LHCN-M2 (cell line): ENCODE measurements around the gene TAP1. TPM values are rescaled to one million over a fixed set of nuclear protein-coding genes. Genes with fewer than 3 reads are reported as not detected.
"Not testable (repeated sequence)": the region's sequence is repeated elsewhere in the genome, so short reads cannot be mapped to it uniquely, and the experiment has no call there.

Experiments used
- DNase-seq: peaks from one replicate; pipeline ENCODE4 v3.0.0-alpha.2; 2012; ENCODE audit warnings: low read depth
- polyA plus RNA-seq: library from polyadenylated mRNA; unstranded; fragments of >200 nt; gene quantifications from one replicate; pipeline ENCODE4 v1.2.1, GENCODE V29; 2012; ENCODE audit warnings: missing spikeins
- total RNA-seq: library from RNA; depleted of rRNA; stranded (reverse); fragments of >200 nt; gene quantifications from 2 replicates; pipeline ENCODE4 v1.2.3, GENCODE V29; 2014; rRNA removed

Gene TAP1, protein sequence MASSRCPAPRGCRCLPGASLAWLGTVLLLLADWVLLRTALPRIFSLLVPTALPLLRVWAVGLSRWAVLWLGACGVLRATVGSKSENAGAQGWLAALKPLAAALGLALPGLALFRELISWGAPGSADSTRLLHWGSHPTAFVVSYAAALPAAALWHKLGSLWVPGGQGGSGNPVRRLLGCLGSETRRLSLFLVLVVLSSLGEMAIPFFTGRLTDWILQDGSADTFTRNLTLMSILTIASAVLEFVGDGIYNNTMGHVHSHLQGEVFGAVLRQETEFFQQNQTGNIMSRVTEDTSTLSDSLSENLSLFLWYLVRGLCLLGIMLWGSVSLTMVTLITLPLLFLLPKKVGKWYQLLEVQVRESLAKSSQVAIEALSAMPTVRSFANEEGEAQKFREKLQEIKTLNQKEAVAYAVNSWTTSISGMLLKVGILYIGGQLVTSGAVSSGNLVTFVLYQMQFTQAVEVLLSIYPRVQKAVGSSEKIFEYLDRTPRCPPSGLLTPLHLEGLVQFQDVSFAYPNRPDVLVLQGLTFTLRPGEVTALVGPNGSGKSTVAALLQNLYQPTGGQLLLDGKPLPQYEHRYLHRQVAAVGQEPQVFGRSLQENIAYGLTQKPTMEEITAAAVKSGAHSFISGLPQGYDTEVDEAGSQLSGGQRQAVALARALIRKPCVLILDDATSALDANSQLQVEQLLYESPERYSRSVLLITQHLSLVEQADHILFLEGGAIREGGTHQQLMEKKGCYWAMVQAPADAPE
- total RNA-seq = 50.1 and 56.2 TPM in 2 replicates
- 35.9 TPM for polyA plus RNA-seq

GRCh38 chr6:32853541-32854375, at the start of gene TAP1, which contains the start of gene PSMB9:
Gene TAP1, minus strand, starts transcription at chr6:32853704. Its CDS starts 68 bp downstream, at chr6:32853636.
Gene PSMB9, plus strand, starts transcription at chr6:32854192. Its CDS starts 38 bp downstream, at chr6:32854230.
- DNase-seq = peak; percentile 92

GRCh38 chr6:32895006-32895345, 41.5 kb upstream of the TAP1 start:
- no peak for DNase-seq

DNA sequence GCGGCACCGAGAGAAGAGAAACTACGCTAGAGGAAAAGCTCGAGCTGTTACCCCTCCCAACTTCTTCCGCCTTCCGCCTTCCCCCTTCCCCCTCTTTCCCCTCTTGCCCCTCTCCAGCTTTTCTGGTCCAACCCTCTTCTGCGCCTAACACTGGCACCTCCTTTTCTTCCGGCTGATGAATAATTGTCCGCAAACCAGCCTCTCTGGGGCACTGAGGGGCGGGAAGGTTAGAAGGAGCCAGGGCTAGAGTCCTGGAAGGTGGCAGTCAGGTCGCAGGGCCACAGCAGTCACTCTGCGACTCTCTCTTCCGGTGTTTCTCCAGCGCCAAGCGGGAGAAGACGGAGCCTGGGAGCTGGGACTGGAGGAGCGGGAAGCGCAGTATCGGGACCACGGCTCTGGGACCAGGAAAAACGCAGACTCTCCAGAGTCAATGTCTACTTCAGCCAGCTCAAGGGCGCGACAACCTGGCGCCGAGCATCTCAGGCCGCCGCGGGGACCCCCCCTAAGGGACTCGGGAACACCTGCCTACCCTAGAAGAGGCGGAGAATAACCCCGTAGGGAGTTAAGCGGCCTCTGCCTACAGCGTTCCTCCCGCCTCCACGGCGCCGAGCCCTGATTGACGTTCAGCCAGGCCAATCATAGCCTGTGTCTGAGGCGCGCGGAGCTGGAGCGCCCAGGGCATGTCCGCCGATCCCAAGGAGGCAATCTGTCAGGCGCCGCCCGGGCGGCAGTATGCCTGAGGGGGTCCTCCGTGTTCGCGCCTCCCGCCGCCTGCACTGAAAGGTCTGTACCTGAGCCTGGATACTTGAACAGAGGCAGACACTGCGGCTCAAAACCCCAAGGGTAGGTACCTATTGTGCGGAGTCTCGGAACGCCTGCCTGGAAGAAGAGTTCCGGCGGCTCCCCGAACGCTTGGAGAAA, 40.8 kb upstream of the TAP1 start:
- DNase-seq = peak; percentile 87

GRCh38 chr6:32890831-32891230, 37.3 kb upstream of the TAP1 start:
- DNase-seq = no peak

DNA sequence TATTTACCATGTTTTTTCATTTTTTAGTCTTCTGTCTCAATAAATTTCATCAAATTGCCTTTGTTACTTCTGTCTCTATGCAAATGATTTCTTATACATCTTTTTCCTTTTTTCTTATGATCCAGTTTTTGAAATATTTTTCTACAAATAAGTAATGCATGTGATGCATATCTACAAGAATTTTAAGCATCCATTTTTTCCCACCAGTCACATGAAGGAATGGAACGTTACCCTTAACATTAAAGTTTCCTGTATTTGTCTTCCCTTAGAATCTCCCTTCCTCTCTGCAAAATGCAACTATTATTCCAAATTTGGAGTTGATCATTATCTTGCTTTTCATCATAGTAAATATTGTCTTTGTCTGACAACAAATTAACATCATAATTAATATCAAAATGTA, 36.0 kb upstream of the TAP1 start:
- no peak for DNase-seq

- DNase-seq = no peak
Observed at GRCh38 chr6:32888576-32888975, 35.1 kb upstream of the TAP1 start.

DNA sequence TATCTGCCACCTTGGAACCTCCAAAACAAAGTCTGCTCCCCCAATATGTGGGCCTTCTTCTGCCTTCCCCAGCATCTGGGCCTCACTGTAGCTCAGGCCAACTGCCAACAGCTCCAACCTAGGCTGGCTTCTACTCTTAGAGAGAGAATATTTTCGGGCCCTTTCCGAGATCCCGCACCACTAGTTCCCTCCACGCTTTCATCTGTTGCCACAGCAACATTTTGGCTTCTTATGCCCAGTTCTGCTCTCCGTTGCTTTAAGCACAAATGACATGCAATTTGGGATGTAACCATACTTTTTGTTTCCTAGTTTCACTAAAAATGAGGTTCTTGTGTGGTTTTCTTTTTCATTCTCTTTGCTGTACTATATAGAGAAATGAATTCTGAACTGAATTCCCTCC, 34.1 kb upstream of the TAP1 start:
- DNase-seq = no peak

DNA sequence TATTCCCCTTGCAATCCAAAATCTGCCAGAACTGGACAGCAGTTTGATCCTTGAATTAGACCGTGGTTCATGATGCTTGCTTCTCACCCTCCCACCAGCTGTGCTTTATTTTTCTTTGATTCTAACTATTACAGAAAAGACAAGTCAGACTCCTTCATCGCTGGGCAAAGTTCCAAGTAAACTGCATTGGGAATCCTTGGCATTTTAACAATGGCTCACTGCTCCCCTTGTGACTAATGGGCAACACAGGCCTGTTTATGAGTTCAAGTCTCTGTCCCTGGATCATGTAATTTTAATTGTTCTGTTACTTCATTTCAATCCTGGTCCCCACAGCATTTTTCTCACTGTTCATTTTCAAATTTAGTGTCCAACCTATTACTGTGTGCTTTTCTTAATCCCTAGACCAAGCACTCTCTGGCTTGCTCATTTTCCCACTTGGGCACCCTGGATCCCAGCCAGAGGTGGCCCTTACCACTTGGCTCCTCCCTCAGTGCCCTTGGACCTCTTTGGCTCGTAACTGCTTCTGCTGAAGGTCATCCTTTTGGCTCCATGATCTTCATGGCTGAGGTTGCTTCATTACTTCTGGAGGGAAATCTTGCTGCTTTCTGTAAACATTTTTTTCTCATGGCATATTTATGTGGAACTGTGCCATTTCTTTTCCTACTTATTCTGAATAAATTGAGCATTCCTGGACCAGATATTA, 33.3 kb upstream of the TAP1 start:
- peak; percentile 91 for DNase-seq

DNA sequence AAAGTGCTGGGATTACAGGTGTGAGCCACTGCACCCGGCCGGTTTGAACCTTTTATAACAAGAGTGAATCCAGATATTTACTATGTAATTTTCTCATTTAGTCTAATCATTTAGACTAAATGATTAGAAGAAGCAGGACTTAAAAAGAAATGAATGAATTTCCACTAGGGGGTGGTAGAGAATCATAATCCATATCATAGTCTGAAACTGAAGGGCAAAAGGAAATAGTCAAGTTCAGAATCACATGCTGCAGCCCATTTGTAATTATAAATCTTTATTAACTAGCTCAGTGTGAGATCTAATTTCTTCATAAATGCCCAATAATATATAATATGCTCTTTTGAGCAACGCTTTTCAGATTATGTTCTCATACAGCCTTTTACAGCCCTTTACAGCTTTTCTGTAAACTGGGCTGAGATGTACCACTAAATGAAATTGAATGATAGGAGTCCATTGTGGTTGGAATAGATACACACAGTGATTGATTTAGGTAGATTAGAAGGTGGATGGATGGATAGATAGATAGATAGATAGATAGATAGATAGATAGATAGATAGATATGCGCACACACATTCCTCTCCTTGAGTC, 32.3 kb upstream of the TAP1 start:
- DNase-seq = peak; percentile 73

DNA sequence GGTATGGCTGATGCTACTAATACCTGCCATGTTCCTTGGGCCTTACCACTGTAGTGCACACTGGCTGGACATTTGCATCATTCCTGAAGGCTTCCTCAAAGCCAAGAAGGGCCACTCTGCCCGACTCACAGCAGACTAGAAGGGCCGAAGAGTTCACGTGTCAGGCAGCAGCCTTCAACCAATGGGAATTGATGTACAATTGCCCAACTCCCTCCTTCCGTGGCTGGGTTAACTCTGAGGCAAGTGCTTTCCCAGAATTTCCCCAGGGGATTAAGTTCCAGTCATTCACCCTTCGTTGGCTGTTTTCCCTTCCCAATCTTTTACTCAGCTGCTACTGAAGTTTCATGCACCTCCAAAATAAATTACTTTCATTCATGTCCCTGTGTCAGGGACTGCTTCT, 30.3 kb upstream of the TAP1 start:
- peak; percentile 79 for DNase-seq

DNA sequence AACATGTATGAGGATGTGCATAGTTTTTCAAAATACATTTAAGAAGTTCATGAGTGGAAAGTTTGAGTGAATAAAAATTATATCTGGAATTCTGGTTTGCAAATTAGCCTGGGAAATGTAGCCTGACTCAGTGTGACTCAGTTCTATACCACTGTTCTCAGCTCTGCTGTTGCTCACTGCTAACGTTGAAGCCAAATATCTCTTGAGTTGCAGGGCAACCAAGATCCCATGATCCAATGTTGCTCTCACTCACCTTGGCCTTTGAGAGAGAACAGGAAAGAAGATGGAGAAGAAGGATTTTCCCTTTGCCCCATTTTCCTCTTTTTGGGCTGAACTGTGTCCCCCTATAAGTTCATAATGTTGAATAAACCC, 29.4 kb upstream of the TAP1 start:
- peak; percentile 68 for DNase-seq

GRCh38 chr6:32880962-32881361, 27.5 kb upstream of the TAP1 start:
- not testable (repeated sequence) for DNase-seq

- no peak for DNase-seq
Observed at GRCh38 chr6:32879691-32880090, 26.2 kb upstream of the TAP1 start.

DNA sequence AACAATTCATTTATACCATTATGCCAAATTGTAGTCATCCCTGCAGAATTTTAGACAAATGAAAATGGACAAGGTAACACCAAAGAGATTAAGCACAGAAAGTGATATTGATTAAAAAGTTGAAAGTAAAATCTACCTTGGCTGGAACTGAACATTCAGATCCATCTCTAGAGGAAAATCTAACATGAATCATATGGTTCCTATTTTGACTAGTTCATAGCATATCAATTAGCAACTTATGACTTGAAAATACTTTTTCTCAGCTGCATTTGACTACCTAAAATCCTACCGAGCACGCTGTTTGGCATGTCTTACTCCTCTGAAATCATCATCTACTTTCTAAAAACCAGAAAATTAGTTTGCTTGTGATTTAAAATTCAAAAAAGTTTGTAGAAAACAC, 23.1 kb upstream of the TAP1 start:
- no peak for DNase-seq

- not testable (repeated sequence) for DNase-seq
Observed at GRCh38 chr6:32873947-32874346, 20.4 kb upstream of the TAP1 start.

GRCh38 chr6:32868257-32868788, 14.8 kb upstream of the TAP1 start:
- DNase-seq = peak; percentile 69

- DNase-seq = no peak
Observed at GRCh38 chr6:32867554-32868256, 14.2 kb upstream of the TAP1 start.

DNA sequence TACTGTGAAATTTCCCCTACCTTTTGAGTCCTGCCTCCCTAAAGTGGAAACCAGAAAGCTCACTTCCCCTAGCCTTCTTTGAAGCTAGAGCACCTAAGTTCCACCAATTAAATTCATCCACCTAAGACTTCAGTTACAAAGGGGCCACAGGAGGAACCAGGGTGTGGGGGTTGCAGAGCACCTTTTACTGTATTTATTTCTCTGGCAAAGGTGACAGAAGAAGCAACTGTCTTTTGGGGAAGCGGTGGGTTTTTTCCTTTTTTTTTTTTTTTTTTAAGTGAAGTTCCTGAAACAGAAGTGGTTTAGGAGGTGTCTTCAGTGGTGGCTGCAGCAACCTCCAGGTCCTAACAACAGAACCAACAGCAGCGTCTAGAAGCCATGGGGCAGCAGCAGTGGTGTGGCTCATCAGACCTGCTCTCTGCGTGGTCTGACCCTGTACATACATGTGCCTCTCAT, 13.5 kb upstream of the TAP1 start:
- no peak for DNase-seq
